Prostate gland (tissue), 2 donors: ENCODE data around the gene RSPO3. TPM values are rescaled to one million over a fixed set of nuclear protein-coding genes. Genes with fewer than 3 reads are reported as not detected.

ENCODE experiments used
- DNase-seq: peaks from one replicate; pipeline ENCODE4 v3.0.0-alpha.2; 2019; ENCODE audit warnings: low spot score
- H3K27ac ChIP-seq, 2 donors: fragments of 200-600 bp; sonication (generic); 2 replicates each; pipeline ENCODE4 v1.5.1; 2017 to 2019
- H3K27me3 ChIP-seq: fragments of 200-600 bp; sonication (generic); replicated peaks from 2 replicates; pipeline ENCODE4 v1.5.1; 2019; ENCODE audit not compliant: insufficient read depth
- H3K36me3 ChIP-seq, 2 donors: fragments of 200-600 bp; sonication (generic); 1 replicate in 1 of 2; 2 replicates in 1 of 2; pipeline versions ENCODE4 v1.5.1 to v1.8.1; 2017 to 2019
- H3K4me1 ChIP-seq: fragments of 200-600 bp; sonication (generic); replicated peaks from 2 replicates; pipeline ENCODE4 v1.5.1; 2019
- H3K4me3 ChIP-seq, 2 donors: fragments of 200-600 bp; sonication (generic); 2 replicates each; pipeline ENCODE4 v1.5.1; 2017 to 2019
- H3K9me3 ChIP-seq: fragments of 200-600 bp; sonication (generic); 2 replicates; pipeline ENCODE4 v1.5.1; 2017
- POLR2A ChIP-seq: fragments of 450-650 bp; IDR thresholded peaks from one replicate; pipeline ENCODE4 v1.6.1; 2016; ENCODE audit warnings: antibody characterized with exemption, mild to moderate bottlenecking
- POLR2AphosphoS5 ChIP-seq: sonication (generic); formaldehyde crosslinking; IDR thresholded peaks from one replicate; pipeline ENCODE4 v1.6.1; 2017; ENCODE audit warnings: antibody characterized with exemption
- WGBS: methylation state at CpG from one replicate; pipeline ENCODE4 v1.1.5; 2018; 5-methylcytosine and 5-hydroxymethylcytosine counted together
- intact Hi-C: fragments of 100-400 bp; cut with DNase I; formaldehyde crosslinking; loops from one replicate; pipeline ENCODE4 v1.14.2; 2022
- total RNA-seq, 2 donors: library from RNA; depleted of rRNA; stranded (reverse); fragments of >200 nt; gene quantifications; one replicate each; pipeline ENCODE4 v1.1.0, GENCODE V29; 2016
- TF ChIP-seq, protein P1 (sequence below), 4 experiments: fragments of 200-600 bp in 2 of 4; fragments of 450-650 bp in 2 of 4; sonication (generic) in 2 of 4; IDR thresholded peaks; 1 replicate in 3 of 4; 2 replicates in 1 of 4; pipeline ENCODE4 v1.5.1; 2016 to 2019; ENCODE audit warnings: antibody characterized with exemption in 4 of 4, mild to moderate bottlenecking in 2 of 4, moderate library complexity in 2 of 4

RSPO3 gene
- total RNA-seq, 2 donors from 2014 or later: 1.9 to 4.8 TPM

DNA sequence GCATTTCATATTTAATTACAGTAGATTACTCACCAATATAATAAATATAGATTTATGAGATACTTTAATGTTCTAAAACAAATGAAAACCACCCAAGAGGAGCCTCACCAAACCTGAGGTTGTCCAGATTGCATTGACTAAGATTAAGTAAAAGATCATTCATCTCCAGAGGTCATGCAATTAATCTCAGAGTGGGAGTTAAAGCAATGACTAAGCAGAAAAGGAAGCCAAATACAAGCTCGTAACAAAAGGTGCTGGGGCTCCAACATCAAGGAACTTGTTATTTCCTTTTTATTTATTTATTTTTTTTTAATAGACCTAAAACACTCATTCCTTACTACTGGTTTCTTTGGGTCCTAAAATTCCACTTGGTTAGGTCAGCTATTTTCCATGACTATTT lies 57.7 kb downstream of the RSPO3 start:
- no peak for DNase-seq
- H3K27ac ChIP-seq: no peak overlapping the region
- H3K4me3 ChIP-seq: no peak overlapping the region
- no peaks in the 10 kb centered on the region for H3K9me3 ChIP-seq
- TF ChIP-seq POLR2AphosphoS5 (no peak), POLR2A (no peak)
- TF ChIP-seq, protein P1, sequence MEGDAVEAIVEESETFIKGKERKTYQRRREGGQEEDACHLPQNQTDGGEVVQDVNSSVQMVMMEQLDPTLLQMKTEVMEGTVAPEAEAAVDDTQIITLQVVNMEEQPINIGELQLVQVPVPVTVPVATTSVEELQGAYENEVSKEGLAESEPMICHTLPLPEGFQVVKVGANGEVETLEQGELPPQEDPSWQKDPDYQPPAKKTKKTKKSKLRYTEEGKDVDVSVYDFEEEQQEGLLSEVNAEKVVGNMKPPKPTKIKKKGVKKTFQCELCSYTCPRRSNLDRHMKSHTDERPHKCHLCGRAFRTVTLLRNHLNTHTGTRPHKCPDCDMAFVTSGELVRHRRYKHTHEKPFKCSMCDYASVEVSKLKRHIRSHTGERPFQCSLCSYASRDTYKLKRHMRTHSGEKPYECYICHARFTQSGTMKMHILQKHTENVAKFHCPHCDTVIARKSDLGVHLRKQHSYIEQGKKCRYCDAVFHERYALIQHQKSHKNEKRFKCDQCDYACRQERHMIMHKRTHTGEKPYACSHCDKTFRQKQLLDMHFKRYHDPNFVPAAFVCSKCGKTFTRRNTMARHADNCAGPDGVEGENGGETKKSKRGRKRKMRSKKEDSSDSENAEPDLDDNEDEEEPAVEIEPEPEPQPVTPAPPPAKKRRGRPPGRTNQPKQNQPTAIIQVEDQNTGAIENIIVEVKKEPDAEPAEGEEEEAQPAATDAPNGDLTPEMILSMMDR (IDR thresholded peaks at IDR 0.05): no peak
- H3K36me3 ChIP-seq: no peaks in the 10 kb centered on the region
- intact Hi-C loops: no loop called here
- H3K4me1 ChIP-seq: no peaks in the 10 kb centered on the region
- no peaks in the 10 kb centered on the region for H3K27me3 ChIP-seq
- WGBS: 7% methylated on average over 1 of the region's 1 CpG

DNA sequence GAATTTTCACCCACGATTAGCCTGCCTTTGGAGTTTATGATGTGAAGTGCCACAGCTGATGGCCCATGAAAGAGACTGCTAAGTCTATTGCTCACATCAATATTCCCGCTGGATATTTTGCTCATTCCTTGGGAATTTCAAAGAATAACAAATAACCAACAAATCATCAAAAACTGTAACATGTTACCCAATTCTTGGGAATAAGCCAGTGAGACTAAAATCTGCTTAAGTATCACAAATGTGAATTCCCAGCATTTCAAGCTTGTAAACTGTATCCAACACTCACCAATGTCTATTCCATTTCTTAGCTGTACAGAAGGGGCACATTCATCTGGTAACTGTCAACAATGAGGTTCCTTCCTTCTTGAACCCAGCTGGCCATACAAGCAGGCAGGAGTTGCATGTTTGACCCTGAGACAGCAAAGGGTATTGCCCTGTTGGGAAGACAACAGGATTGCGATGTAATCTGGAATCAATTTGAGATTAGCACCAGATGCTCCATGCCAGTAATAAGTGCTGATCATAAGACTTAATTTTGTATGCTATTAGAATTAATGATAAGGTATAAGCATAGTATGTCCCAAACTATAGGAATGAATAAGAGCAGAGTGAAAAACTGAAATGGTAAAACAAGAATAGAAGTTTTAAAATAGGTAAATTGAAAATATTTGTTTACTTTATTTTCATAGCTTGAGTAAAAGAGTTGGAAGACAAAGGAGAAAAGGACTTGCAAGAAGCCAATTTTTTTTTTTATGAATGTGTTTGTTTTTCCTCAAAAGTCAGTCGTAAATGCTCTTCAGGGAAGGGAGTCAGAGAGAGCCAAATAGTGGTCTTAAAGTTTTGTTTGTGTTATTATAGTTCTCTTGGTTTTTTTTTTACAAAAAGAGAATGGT lies 58.8 kb downstream of the RSPO3 start:
- H3K27me3 ChIP-seq: no peaks in the 10 kb centered on the region
- no peaks in the 10 kb centered on the region for H3K36me3 ChIP-seq
- TF ChIP-seq POLR2AphosphoS5 (no peak), POLR2A (no peak)
- TF ChIP-seq, protein P1 (IDR thresholded peaks at IDR 0.05): no peak
- no peak for DNase-seq
- H3K4me3 ChIP-seq: no peak overlapping the region
- intact Hi-C loops: no loop called here
- 58% methylated on average over 4 of the region's 4 CpGs for WGBS
- H3K27ac ChIP-seq: no peak overlapping the region
- H3K9me3 ChIP-seq: no peaks in the 10 kb centered on the region
- H3K4me1 ChIP-seq: no peaks in the 10 kb centered on the region

DNA sequence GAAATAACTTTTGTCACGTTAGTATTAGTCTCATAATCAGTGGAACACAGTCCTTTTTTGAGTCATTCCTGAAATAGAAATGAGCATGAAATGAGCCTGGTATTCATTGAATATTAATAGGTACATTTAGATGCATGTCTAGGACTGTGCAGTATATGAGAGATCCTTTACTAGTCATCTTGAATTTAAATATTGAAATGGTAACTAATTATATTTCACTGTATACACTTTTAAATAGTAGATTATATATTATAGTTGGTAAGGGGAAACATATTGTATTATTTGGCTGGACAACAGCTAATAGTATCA lies 59.4 kb downstream of the RSPO3 start:
- Histone ChIP-seq H3K4me3 (no peak overlapping the region), H3K27ac (no peak overlapping the region), H3K36me3 (no peaks in the 10 kb centered on the region), H3K27me3 (no peaks in the 10 kb centered on the region), H3K4me1 (no peaks in the 10 kb centered on the region), H3K9me3 (no peaks in the 10 kb centered on the region)
- TF ChIP-seq POLR2AphosphoS5 (no peak), POLR2A (no peak)
- TF ChIP-seq, protein P1 (IDR thresholded peaks at IDR 0.05): no peak
- intact Hi-C loops: no loop called here
- DNase-seq: no peak
- 8% methylated on average over 1 of the region's 1 CpG for WGBS

- no peaks in the 10 kb centered on the region for H3K9me3 ChIP-seq
- no peaks in the 10 kb centered on the region for H3K4me1 ChIP-seq
- DNase-seq: no peak
- no peak overlapping the region for H3K27ac ChIP-seq
- H3K27me3 ChIP-seq: no peaks in the 10 kb centered on the region
- intact Hi-C loops: no loop called here
- WGBS: 100% methylated on average over 1 of the region's 1 CpG
- TF ChIP-seq POLR2AphosphoS5 (no peak), POLR2A (no peak)
- no peak overlapping the region for H3K4me3 ChIP-seq
- H3K36me3 ChIP-seq: no peaks in the 10 kb centered on the region
Measured at GRCh38 chr6:127178746-127179145, 60.3 kb downstream of the RSPO3 start.

GRCh38 chr6:127180426-127180825 lies 62.0 kb downstream of the RSPO3 start:
- no peak for DNase-seq
- Histone ChIP-seq H3K4me3 (no peak overlapping the region), H3K36me3 (no peaks in the 10 kb centered on the region), H3K27ac (no peak overlapping the region), H3K9me3 (no peaks in the 10 kb centered on the region), H3K4me1 (no peaks in the 10 kb centered on the region), H3K27me3 (no peaks in the 10 kb centered on the region)
- TF ChIP-seq POLR2A (no peak), POLR2AphosphoS5 (no peak)
- TF ChIP-seq, protein P1 (IDR thresholded peaks at IDR 0.05): no peak
- intact Hi-C loops: no loop called here
